OCI-LY1 (cell line): Measurements from ENCODE around the gene ARHGAP6.

Source experiments
- H2AFZ ChIP-seq: fragments of 200-600 bp; sonication (generic), shearing (Covaris generic); 2 replicates; pipeline ENCODE4 v1.6.0; 2014; ENCODE audit warnings: antibody characterized with exemption, mild to moderate bottlenecking, low read length
- H3F3A ChIP-seq: fragments of 200-600 bp; sonication (generic), shearing (Covaris generic); 2 replicates; pipeline ENCODE4 v1.6.0; 2014; ENCODE audit warnings: mild to moderate bottlenecking, antibody characterized with exemption, low read length, moderate library complexity; ENCODE audit not compliant: insufficient read depth
- H3K27ac ChIP-seq: fragments of 200-600 bp; sonication (generic); 2 replicates; pipeline ENCODE4 v1.5.1; 2014; ENCODE audit warnings: low read length, mixed run types, mild to moderate bottlenecking, low read depth; ENCODE audit not compliant: poor library complexity, severe bottlenecking
- H3K27me3 ChIP-seq: fragments of 200-600 bp; sonication (generic); 2 replicates; pipeline ENCODE4 v1.6.0; 2014; ENCODE audit warnings: antibody characterized with exemption, mild to moderate bottlenecking, low read length, moderate library complexity; ENCODE audit not compliant: insufficient read depth
- H3K36me3 ChIP-seq: fragments of 200-600 bp; sonication (generic); 2 replicates; pipeline ENCODE4 v1.6.1; 2014; ENCODE audit warnings: mild to moderate bottlenecking, antibody characterized with exemption, low read length, moderate library complexity, mixed read lengths; ENCODE audit not compliant: insufficient read depth
- H3K4me1 ChIP-seq: fragments of 200-600 bp; sonication (generic); 2 replicates; pipeline ENCODE4 v1.5.1; 2014; ENCODE audit warnings: mild to moderate bottlenecking, low read length, moderate library complexity; ENCODE audit not compliant: insufficient read depth, severe bottlenecking
- H3K4me2 ChIP-seq: fragments of 200-600 bp; sonication (generic), shearing (Covaris generic); 2 replicates; pipeline ENCODE4 v1.6.1; 2014; ENCODE audit warnings: low read length
- H3K4me3 ChIP-seq: fragments of 200-600 bp; sonication (generic); 2 replicates; pipeline ENCODE4 v1.5.1; 2014; ENCODE audit warnings: low read length, low read depth, mild to moderate bottlenecking, mixed read lengths; ENCODE audit not compliant: poor library complexity, severe bottlenecking
- H3K79me2 ChIP-seq: fragments of 200-600 bp; shearing (Covaris generic); 2 replicates; pipeline ENCODE4 v1.6.1; 2016; ENCODE audit warnings: mixed run types, low read length, mixed read lengths; ENCODE audit not compliant: insufficient read depth
- H3K9ac ChIP-seq: fragments of 200-600 bp; sonication (generic), shearing (Covaris generic); 2 replicates; pipeline ENCODE4 v1.6.1; 2014; ENCODE audit warnings: mild to moderate bottlenecking, low read length, mixed read lengths
- H3K9me2 ChIP-seq: fragments of 200-600 bp; sonication (generic), shearing (Covaris generic); 2 replicates; pipeline ENCODE4 v1.6.1; 2014; ENCODE audit warnings: low read depth, mild to moderate bottlenecking, low read length, mixed read lengths
- H3K9me3 ChIP-seq: fragments of 200-600 bp; shearing (Covaris generic); 2 replicates; pipeline ENCODE4 v1.6.1; 2014; ENCODE audit warnings: low read length, mixed read lengths
- H4K20me1 ChIP-seq: fragments of 200-600 bp; sonication (generic), shearing (Covaris generic); 2 replicates; pipeline ENCODE4 v1.6.0; 2016; ENCODE audit warnings: mild to moderate bottlenecking, low read length; ENCODE audit not compliant: insufficient read depth
- CTCF ChIP-seq: fragments of 200-600 bp; sonication (generic), shearing (Covaris generic); IDR thresholded peaks from 2 replicates; pipeline ENCODE4 v1.5.1; 2017; ENCODE audit warnings: mild to moderate bottlenecking, antibody characterized with exemption, low read length, moderate library complexity, mixed read lengths
- EZH2 ChIP-seq: fragments of 200-600 bp; sonication (generic), shearing (Covaris generic); IDR thresholded peaks from 2 replicates; pipeline ENCODE4 v1.8.0; 2017; ENCODE audit warnings: borderline replicate concordance, mixed run types, mild to moderate bottlenecking, antibody characterized with exemption, low read length, moderate library complexity, mixed read lengths

ARHGAP6 gene

GRCh38 chrX:11678158-11678557 is 12.4 kb upstream of the ARHGAP6 start:
- Histone ChIP-seq H3K27ac (no peak overlapping the region), H2AFZ (no peak overlapping the region), H3K79me2 (no peaks in the 10 kb centered on the region), H3K4me1 (no peaks in the 10 kb centered on the region), H4K20me1 (no peaks in the 10 kb centered on the region), H3K9ac (no peak overlapping the region), H3K9me2 (no peaks in the 10 kb centered on the region), H3K9me3 (no peaks in the 10 kb centered on the region), H3K4me3 (no peak overlapping the region), H3F3A (no peaks in the 10 kb centered on the region), H3K27me3 (no peaks in the 10 kb centered on the region), H3K36me3 (no peaks in the 10 kb centered on the region), H3K4me2 (no peak overlapping the region)
- TF ChIP-seq EZH2, result no peak

- H3K27me3 ChIP-seq, result no peaks in the 10 kb centered on the region
- H3K9me2 ChIP-seq, result no peaks in the 10 kb centered on the region
- no peak overlapping the region for H3K4me3 ChIP-seq
- no peak overlapping the region for H3K9ac ChIP-seq
- no peaks in the 10 kb centered on the region for H3K9me3 ChIP-seq
- H3K27ac ChIP-seq, result no peak overlapping the region
- no peaks in the 10 kb centered on the region for H3K36me3 ChIP-seq
- no peaks in the 10 kb centered on the region for H4K20me1 ChIP-seq
- no peaks in the 10 kb centered on the region for H3K79me2 ChIP-seq
- H3K4me2 ChIP-seq, result no peak overlapping the region
- H3F3A ChIP-seq, result no peaks in the 10 kb centered on the region
- TF ChIP-seq CTCF, result no peak
- no peak for TF ChIP-seq EZH2
- H3K4me1 ChIP-seq, result no peaks in the 10 kb centered on the region
- no peak overlapping the region for H2AFZ ChIP-seq
Observed at GRCh38 chrX:11672213-11672612, 6.5 kb upstream of the ARHGAP6 start.

GRCh38 chrX:11670316-11670715 is 4.6 kb upstream of the ARHGAP6 start:
- H3K36me3 ChIP-seq, result no peaks in the 10 kb centered on the region
- H3K27me3 ChIP-seq, result no peaks in the 10 kb centered on the region
- no peaks in the 10 kb centered on the region for H3F3A ChIP-seq
- no peaks in the 10 kb centered on the region for H3K9me3 ChIP-seq
- H4K20me1 ChIP-seq, result no peaks in the 10 kb centered on the region
- no peak overlapping the region for H3K4me2 ChIP-seq
- H3K79me2 ChIP-seq, result no peaks in the 10 kb centered on the region
- H3K4me1 ChIP-seq, result no peaks in the 10 kb centered on the region
- H2AFZ ChIP-seq, result no peak overlapping the region
- no peak overlapping the region for H3K9ac ChIP-seq
- no peak overlapping the region for H3K27ac ChIP-seq
- H3K4me3 ChIP-seq, result no peak overlapping the region
- TF ChIP-seq EZH2 (no peak), CTCF (no peak)
- H3K9me2 ChIP-seq, result no peaks in the 10 kb centered on the region

GRCh38 chrX:11666952-11667685 is 1.4 kb upstream of the ARHGAP6 start:
- no peak overlapping the region for H3K4me2 ChIP-seq
- H3K36me3 ChIP-seq, result no peaks in the 10 kb centered on the region
- H4K20me1 ChIP-seq, result no peaks in the 10 kb centered on the region
- no peaks in the 10 kb centered on the region for H3K79me2 ChIP-seq
- no peak overlapping the region for H3K27ac ChIP-seq
- no peaks in the 10 kb centered on the region for H3K9me3 ChIP-seq
- H2AFZ ChIP-seq, result no peak overlapping the region
- no peaks in the 10 kb centered on the region for H3F3A ChIP-seq
- TF ChIP-seq CTCF (no peak), EZH2 (no peak)
- H3K9me2 ChIP-seq, result no peaks in the 10 kb centered on the region
- no peak overlapping the region for H3K9ac ChIP-seq
- H3K27me3 ChIP-seq, result no peaks in the 10 kb centered on the region
- H3K4me1 ChIP-seq, result no peaks in the 10 kb centered on the region
- no peak overlapping the region for H3K4me3 ChIP-seq
